HepG2 (cell line): ENCODE measurements around the gene RPS8. TPM values are rescaled to one million over a fixed set of nuclear protein-coding genes. Genes with fewer than 3 reads are reported as not detected.

ENCODE experiments used
- CEBPB ChIP-seq: IDR thresholded peaks from 2 replicates; pipeline ENCODE4 v1.6.1; 2011; ENCODE audit warnings: low read depth, low read length, improper control_type of control experiment, borderline replicate concordance
- CREB3 ChIP-seq: sonication (generic); formaldehyde crosslinking; IDR thresholded peaks from 2 replicates; pipeline ENCODE4 v1.5.0; 2020; ENCODE audit warnings: missing genetic modification reagents
- CTCF ChIP-seq: sonication (generic); formaldehyde crosslinking; IDR thresholded peaks from 2 replicates; pipeline ENCODE4 v1.5.0; 2020; ENCODE audit warnings: mild to moderate bottlenecking, missing genetic modification reagents, moderate library complexity
- HOXD1 ChIP-seq: sonication (generic); formaldehyde crosslinking; IDR thresholded peaks from 2 replicates; pipeline ENCODE4 v1.5.0; 2020; ENCODE audit warnings: missing genetic modification reagents
- IRF1 ChIP-seq: sonication (generic); formaldehyde crosslinking; IDR thresholded peaks from 2 replicates; pipeline ENCODE4 v1.4.0; 2020; ENCODE audit warnings: low read depth, mild to moderate bottlenecking, missing genetic modification reagents
- KIAA2018 ChIP-seq: sonication (generic); formaldehyde crosslinking; IDR thresholded peaks from 2 replicates; pipeline ENCODE4 v1.5.0; 2020; ENCODE audit warnings: mild to moderate bottlenecking, missing genetic modification reagents, borderline replicate concordance
- KLF11 ChIP-seq: IDR thresholded peaks from 2 replicates; pipeline ENCODE4 v1.6.1; 2016; ENCODE audit warnings: missing compliant biosample characterization
- NAIF1 ChIP-seq: sonication (generic); formaldehyde crosslinking; IDR thresholded peaks from 2 replicates; pipeline ENCODE4 v1.5.0; 2020; ENCODE audit warnings: mild to moderate bottlenecking, missing genetic modification reagents, borderline replicate concordance
- PAWR ChIP-seq: sonication (generic); formaldehyde crosslinking; IDR thresholded peaks from 2 replicates; pipeline ENCODE4 v1.4.0; 2020; ENCODE audit warnings: missing genetic modification reagents, mild to moderate bottlenecking, borderline replicate concordance
- SOX5 ChIP-seq: IDR thresholded peaks from 2 replicates; pipeline ENCODE4 v1.6.1; 2016; ENCODE audit warnings: borderline replicate concordance
- TEF ChIP-seq: sonication (generic); formaldehyde crosslinking; IDR thresholded peaks from 2 replicates; pipeline ENCODE4 v1.5.0; 2020; ENCODE audit warnings: missing genetic modification reagents
- ZEB1 ChIP-seq: IDR thresholded peaks from 2 replicates; pipeline ENCODE4 v1.6.1; 2012; ENCODE audit warnings: mild to moderate bottlenecking, low read depth, inconsistent platforms; ENCODE audit not compliant: insufficient replicate concordance
- ZMYM4 ChIP-seq: sonication (generic); formaldehyde crosslinking; IDR thresholded peaks from 2 replicates; pipeline ENCODE4 v1.8.1; 2023; ENCODE audit warnings: mild to moderate bottlenecking, missing genetic modification reagents
- ZNF503 ChIP-seq: sonication (generic); formaldehyde crosslinking; IDR thresholded peaks from 2 replicates; pipeline ENCODE4 v1.4.0; 2020; ENCODE audit warnings: missing genetic modification reagents
- polyA plus RNA-seq, 8 experiments: library from polyadenylated mRNA; depleted of rRNA in 3 of 8; stranded (reverse) in 7 of 8; unstranded in 1 of 8; fragments of >200 nt; fragmentation: Illumina TruSeq in 4 of 8; extraction: Trizol in 4 of 8; gene quantifications; 2 replicates each; pipeline versions ENCODE4 v1.2.1 to v1.2.3, GENCODE V29; 2011 to 2016; ENCODE audit warnings: low read depth in 4 of 8, missing spikeins in 1 of 8, mixed read lengths in 1 of 8; ENCODE audit not compliant: insufficient read depth in 1 of 8
- total RNA-seq, 5 experiments: library from RNA; depleted of rRNA; stranded (reverse); fragments of >200 nt; fragmentation: Illumina TruSeq; extraction: Trizol; gene quantifications; 2 replicates each; pipeline ENCODE4 v1.2.3, GENCODE V29; 2016; ENCODE audit warnings: low read depth in 1 of 5

Gene RPS8
- total and polyA plus RNA-seq, 2 of the 13 experiments (the other 11 are each of a cell fraction or from before 2014, with no cell fraction given): 2,628 to 2,822 TPM

GRCh38 chr1:44819608-44820327 lies 44.4 kb downstream of the RPS8 start (continued):
- TF ChIP-seq IRF1 (CRISPR knock-in tag) (peak; percentile 8; the same call in 1 of the 2 replicates), KLF11 (CRISPR knock-in tag) (no peak; the same call in 1 of the 2 replicates), CREB3 (CRISPR knock-in tag) (no peak), TEF (CRISPR knock-in tag) (no peak), CEBPB (no peak), ZNF503 (CRISPR knock-in tag) (peak; percentile 69; the same call in 1 of the 2 replicates), SOX5 (CRISPR knock-in tag) (peak; percentile 54; the same call in 1 of the 2 replicates), PAWR (CRISPR knock-in tag) (no peak), CTCF (peak; percentile 36; the same call in 1 of the 2 replicates), HOXD1 (no peak), ZEB1 (peak; percentile 70), ZMYM4 (CRISPR knock-in tag) (peak; percentile 73), NAIF1 (CRISPR knock-in tag) (peak; percentile 76), KIAA2018 (CRISPR knock-in tag) (no peak)
